Skin of body (tissue), 2 donors: ENCODE data around the gene ZNF546. TPM values are rescaled to one million over a fixed set of nuclear protein-coding genes. Genes with fewer than 3 reads are reported as not detected.
A peak's percentile ranks its signal among the peaks of the same experiment; 100 is the strongest.
"Not testable (repeated sequence)": the region's sequence is repeated elsewhere in the genome, so short reads cannot be mapped to it uniquely, and the experiment has no call there.

ENCODE experiments used
- DNase-seq: peaks from one replicate; lab custom pipeline; 2025; lab: John Stamatoyannopoulos, UW
- total RNA-seq: library from RNA; depleted of rRNA; stranded (reverse); fragments of >200 nt; gene quantifications from one replicate; pipeline ENCODE4 v1.2.3, GENCODE V29; 2014

The ZNF546 gene
- 3.6 TPM for total RNA-seq

GRCh38 chr19:39996811-39997637 lies at the start of gene ZNF546:
TSS of gene ZNF546 (plus strand) at chr19:39997060. CDS start at chr19:39998327, 1,267 bp downstream.
- peak; percentile 71 for DNase-seq

- DNase-seq: no peak
Observed at GRCh38 chr19:39949026-39949747, 47.7 kb upstream of the ZNF546 start.

GRCh38 chr19:39951065-39951650 lies 45.7 kb upstream of the ZNF546 start:
- no peak for DNase-seq

GRCh38 chr19:39951686-39952085 lies 45.2 kb upstream of the ZNF546 start:
- DNase-seq: no peak

GRCh38 chr19:39953915-39954314 lies 42.9 kb upstream of the ZNF546 start:
- no peak for DNase-seq

GRCh38 chr19:39957886-39958285 lies 39.0 kb upstream of the ZNF546 start:
- DNase-seq: not testable (repeated sequence)

- DNase-seq: not testable (repeated sequence)
Observed at GRCh38 chr19:39958942-39959341, 37.9 kb upstream of the ZNF546 start.

- DNase-seq: not testable (repeated sequence)
Observed at GRCh38 chr19:39959407-39959806, 37.5 kb upstream of the ZNF546 start.

- DNase-seq: no peak
Observed at GRCh38 chr19:39963898-39964297, 33.0 kb upstream of the ZNF546 start.

- DNase-seq: no peak
Observed at GRCh38 chr19:39966617-39967016, 30.2 kb upstream of the ZNF546 start.

GRCh38 chr19:39967561-39967960 lies 29.3 kb upstream of the ZNF546 start:
- DNase-seq: no peak

GRCh38 chr19:39968789-39969188 lies 28.1 kb upstream of the ZNF546 start:
- DNase-seq: no peak

- DNase-seq: no peak
Observed at GRCh38 chr19:39969266-39969665, 27.6 kb upstream of the ZNF546 start.

- DNase-seq: no peak
Observed at GRCh38 chr19:39969681-39970424, 27.0 kb upstream of the ZNF546 start.

- DNase-seq: no peak
Observed at GRCh38 chr19:39970425-39970674, 26.5 kb upstream of the ZNF546 start.

- DNase-seq: peak; percentile 99
Observed at GRCh38 chr19:39970675-39971379, 26.0 kb upstream of the ZNF546 start, which contains the start of gene PSMC4. TSS of gene PSMC4 (plus strand) at chr19:39971165. CDS start at chr19:39971203, 38 bp downstream.

GRCh38 chr19:39971380-39972035 lies 25.4 kb upstream of the ZNF546 start:
- DNase-seq: no peak

- DNase-seq: no peak
Observed at GRCh38 chr19:39974377-39975155, 22.3 kb upstream of the ZNF546 start.

GRCh38 chr19:39982883-39983282 lies 14.0 kb upstream of the ZNF546 start:
- DNase-seq: no peak
